Astrocyte (in vitro differentiated cells and primary cell): ENCODE results near the gene ANKRD7.

ENCODE experiments used
- EZH2 ChIP-seq: IDR thresholded peaks from 2 replicates; pipeline ENCODE4 v1.6.1; 2012; ENCODE audit warnings: mild to moderate bottlenecking, low read length, inconsistent platforms; ENCODE audit not compliant: insufficient read depth
- TF ChIP-seq, protein P1 (sequence below): IDR thresholded peaks from 2 replicates; pipeline ENCODE4 v1.5.1; 2011; ENCODE audit warnings: low read depth, mild to moderate bottlenecking, inconsistent platforms, low read length, moderate library complexity; ENCODE audit not compliant: insufficient read depth

DNA sequence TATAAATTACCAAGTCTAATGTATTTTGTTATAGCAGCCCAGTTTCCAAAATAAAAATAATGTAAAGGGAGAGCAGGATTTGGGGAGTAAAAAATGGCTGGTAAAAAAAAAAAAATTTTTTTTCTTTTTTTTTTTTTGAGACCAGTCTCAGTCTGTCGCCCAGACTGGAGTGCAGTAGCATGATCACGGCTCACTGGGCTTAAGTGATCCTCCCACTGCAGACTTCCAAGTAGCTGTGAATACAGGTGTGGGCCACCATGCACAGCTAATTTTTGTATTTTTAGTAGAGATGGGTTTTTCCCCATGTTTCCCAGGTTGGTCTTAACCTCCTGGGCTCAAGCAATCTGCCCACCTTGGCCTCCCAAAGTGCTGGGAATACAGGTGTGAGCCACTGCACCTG, 45.3 kb upstream of the ANKRD7 start:
- TF ChIP-seq, protein P1, sequence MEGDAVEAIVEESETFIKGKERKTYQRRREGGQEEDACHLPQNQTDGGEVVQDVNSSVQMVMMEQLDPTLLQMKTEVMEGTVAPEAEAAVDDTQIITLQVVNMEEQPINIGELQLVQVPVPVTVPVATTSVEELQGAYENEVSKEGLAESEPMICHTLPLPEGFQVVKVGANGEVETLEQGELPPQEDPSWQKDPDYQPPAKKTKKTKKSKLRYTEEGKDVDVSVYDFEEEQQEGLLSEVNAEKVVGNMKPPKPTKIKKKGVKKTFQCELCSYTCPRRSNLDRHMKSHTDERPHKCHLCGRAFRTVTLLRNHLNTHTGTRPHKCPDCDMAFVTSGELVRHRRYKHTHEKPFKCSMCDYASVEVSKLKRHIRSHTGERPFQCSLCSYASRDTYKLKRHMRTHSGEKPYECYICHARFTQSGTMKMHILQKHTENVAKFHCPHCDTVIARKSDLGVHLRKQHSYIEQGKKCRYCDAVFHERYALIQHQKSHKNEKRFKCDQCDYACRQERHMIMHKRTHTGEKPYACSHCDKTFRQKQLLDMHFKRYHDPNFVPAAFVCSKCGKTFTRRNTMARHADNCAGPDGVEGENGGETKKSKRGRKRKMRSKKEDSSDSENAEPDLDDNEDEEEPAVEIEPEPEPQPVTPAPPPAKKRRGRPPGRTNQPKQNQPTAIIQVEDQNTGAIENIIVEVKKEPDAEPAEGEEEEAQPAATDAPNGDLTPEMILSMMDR, result no peak
- TF ChIP-seq EZH2, result no peak
